Fibroblast of peridontal ligament (primary cell): ENCODE data around the gene CELSR2.

Source experiments
- DNase-seq: peaks from one replicate; pipeline ENCODE4 v3.0.0-alpha.2; 2010; ENCODE audit errors: extremely low read depth

CELSR2 gene

DNA sequence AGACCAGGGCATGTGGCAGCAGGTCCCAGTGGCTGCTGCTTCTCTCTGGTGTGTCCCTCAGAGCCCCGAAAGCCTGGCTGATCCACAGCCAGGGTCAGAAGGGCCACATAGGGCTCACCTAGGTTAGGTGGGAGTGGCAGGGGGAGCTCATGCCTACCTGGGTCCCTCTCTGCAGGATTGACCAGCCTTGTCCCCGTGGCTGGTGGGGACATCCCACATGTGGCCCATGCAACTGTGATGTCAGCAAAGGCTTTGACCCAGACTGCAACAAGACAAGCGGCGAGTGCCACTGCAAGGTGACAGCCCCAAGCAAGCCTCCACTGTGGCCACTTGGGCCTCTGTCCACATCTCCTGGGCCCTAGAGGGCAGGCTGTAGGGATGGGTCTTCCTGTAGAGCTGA, 15.7 kb downstream of the CELSR2 start:
- no peak for DNase-seq

DNA sequence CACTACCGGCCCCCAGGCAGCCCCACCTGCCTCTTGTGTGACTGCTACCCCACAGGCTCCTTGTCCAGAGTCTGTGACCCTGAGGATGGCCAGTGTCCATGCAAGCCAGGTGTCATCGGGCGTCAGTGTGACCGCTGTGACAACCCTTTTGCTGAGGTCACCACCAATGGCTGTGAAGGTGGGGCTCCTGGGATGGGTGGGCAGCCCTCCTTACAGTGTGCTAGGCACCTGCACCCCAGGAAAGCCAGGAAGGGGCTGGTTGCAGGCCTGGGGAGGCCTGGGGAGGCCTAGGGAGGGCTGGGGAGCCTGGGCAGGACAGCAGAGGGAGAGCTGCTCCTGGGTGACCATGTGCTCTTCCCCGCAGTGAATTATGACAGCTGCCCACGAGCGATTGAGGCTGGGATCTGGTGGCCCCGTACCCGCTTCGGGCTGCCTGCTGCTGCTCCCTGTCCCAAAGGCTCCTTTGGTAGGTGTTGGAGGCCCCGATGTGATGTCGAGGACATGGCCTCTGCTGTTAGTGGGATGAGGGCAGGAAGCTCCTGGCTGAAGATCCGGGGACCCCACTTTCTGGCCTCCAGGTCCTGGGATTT, 16.5 kb downstream of the CELSR2 start:
- DNase-seq: no peak

GRCh38 chr1:109266965-109267364, 17.6 kb downstream of the CELSR2 start:
- peak; percentile 52 for DNase-seq

GRCh38 chr1:109267743-109268300, 18.5 kb downstream of the CELSR2 start:
- no peak for DNase-seq

DNA sequence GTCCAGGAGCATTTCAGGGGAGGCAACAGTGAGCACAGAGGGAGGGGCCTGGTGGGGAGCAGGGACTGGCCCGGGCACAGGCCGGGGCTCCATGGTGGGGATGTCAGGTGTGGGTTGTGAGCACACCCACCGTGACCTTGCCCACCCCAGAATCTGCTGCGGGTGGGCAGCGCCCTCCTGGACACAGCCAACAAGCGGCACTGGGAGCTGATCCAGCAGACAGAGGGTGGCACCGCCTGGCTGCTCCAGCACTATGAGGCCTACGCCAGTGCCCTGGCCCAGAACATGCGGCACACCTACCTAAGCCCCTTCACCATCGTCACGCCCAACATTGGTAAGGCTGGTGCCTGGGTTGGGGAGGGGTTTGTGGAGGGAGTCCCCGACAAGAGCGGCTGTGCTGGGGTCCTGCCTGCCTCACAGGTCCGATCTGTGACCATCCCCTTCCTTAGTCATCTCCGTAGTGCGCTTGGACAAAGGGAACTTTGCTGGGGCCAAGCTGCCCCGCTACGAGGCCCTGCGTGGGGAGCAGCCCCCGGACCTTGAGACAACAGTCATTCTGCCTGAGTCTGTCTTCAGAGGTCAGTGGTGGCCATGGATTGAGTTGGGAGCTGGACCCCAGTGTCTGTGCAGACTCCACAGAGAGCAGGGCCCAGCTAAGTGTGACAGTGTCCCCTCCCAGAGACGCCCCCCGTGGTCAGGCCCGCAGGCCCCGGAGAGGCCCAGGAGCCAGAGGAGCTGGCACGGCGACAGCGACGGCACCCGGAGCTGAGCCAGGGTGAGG, 19.3 kb downstream of the CELSR2 start:
- no peak for DNase-seq

DNA sequence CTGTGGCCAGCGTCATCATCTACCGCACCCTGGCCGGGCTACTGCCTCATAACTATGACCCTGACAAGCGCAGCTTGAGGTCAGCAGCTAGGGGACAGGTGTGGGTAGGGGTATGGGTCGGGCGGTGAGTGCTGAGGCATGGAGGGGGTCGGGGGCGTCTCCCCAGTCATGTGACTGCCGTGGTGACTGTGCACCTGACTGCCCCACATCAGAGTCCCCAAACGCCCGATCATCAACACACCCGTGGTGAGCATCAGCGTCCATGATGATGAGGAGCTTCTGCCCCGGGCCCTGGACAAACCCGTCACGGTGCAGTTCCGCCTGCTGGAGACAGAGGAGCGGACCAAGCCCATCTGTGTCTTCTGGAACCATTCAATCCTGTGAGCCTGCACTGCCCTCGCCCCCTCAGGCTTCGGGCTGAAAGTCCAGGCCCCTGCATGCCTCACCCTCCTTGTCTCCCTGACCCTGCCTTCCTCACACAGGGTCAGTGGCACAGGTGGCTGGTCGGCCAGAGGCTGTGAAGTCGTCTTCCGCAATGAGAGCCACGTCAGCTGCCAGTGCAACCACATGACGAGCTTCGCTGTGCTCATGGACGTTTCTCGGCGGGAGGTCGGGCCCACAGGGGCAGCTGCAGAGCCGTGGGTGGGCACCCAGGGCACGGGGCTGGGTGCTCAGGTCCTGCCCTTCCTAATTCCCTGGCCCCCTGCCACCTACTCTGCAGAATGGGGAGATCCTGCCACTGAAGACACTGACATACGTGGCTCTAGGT, 20.1 kb downstream of the CELSR2 start:
- DNase-seq: no peak

DNA sequence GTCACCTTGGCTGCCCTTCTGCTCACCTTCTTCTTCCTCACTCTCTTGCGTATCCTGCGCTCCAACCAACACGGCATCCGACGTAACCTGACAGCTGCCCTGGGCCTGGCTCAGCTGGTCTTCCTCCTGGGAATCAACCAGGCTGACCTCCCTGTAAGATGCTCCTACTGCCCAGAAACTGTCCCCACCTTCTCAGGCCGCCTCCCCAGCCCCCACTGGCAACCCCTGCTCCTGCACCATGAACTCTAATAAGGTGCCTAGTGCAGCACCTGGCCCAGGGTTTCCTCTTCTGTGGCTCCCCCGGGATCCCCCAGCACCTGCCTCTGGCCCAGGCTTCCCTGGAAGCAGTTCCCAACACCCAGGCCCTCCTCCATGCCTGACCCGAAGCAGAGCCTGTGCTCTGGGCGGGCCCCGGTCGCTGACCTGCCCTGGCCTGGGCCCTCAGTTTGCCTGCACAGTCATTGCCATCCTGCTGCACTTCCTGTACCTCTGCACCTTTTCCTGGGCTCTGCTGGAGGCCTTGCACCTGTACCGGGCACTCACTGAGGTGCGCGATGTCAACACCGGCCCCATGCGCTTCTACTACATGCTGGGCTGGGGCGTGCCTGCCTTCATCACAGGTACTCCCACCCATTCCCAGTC, 20.8 kb downstream of the CELSR2 start:
- no peak for DNase-seq

- DNase-seq: no peak
Observed at GRCh38 chr1:109270623-109271317, 21.4 kb downstream of the CELSR2 start.

- DNase-seq: no peak
Observed at GRCh38 chr1:109271458-109271857, 22.1 kb downstream of the CELSR2 start.

GRCh38 chr1:109272021-109272799, 22.9 kb downstream of the CELSR2 start:
- no peak for DNase-seq

DNA sequence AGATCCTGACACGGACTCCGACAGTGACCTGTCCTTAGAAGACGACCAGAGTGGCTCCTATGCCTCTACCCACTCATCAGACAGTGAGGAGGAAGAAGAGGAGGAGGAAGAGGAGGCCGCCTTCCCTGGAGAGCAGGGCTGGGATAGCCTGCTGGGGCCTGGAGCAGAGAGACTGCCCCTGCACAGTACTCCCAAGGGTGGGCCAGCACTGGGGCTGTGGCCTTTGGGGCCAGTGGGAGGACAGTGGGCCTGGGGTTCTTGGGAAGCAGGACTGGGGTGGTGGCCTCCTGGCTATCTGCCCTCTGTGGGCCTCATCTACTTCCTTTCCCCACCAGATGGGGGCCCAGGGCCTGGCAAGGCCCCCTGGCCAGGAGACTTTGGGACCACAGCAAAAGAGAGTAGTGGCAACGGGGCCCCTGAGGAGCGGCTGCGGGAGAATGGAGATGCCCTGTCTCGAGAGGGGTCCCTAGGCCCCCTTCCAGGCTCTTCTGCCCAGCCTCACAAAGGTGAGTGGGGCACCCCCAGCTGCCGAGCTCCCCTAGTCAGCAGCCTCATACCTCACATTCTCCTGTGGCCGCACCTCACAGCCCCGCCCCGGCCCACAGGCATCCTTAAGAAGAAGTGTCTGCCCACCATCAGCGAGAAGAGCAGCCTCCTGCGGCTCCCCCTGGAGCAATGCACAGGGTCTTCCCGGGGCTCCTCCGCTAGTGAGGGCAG, 23.6 kb downstream of the CELSR2 start:
- DNase-seq: no peak

- no peak for DNase-seq
Observed at GRCh38 chr1:109273570-109274288, 24.4 kb downstream of the CELSR2 start.

DNA sequence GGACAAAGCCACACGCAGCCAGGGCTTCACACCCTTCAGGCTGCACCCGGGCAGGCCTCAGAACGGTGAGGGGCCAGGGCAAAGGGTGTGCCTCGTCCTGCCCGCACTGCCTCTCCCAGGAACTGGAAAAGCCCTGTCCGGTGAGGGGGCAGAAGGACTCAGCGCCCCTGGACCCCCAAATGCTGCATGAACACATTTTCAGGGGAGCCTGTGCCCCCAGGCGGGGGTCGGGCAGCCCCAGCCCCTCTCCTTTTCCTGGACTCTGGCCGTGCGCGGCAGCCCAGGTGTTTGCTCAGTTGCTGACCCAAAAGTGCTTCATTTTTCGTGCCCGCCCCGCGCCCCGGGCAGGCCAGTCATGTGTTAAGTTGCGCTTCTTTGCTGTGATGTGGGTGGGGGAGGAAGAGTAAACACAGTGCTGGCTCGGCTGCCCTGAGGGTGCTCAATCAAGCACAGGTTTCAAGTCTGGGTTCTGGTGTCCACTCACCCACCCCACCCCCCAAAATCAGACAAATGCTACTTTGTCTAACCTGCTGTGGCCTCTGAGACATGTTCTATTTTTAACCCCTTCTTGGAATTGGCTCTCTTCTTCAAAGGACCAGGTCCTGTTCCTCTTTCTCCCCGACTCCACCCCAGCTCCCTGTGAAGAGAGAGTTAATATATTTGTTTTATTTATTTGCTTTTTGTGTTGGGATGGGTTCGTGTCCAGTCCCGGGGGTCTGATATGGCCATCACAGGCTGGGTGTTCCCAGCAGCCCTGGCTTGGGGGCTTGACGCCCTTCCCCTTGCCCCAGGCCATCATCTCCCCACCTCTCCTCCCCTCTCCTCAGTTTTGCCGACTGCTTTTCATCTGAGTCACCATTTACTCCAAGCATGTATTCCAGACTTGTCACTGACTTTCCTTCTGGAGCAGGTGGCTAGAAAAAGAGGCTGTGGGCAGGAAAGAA, 25.5 kb downstream of the CELSR2 start:
- DNase-seq: no peak

DNA sequence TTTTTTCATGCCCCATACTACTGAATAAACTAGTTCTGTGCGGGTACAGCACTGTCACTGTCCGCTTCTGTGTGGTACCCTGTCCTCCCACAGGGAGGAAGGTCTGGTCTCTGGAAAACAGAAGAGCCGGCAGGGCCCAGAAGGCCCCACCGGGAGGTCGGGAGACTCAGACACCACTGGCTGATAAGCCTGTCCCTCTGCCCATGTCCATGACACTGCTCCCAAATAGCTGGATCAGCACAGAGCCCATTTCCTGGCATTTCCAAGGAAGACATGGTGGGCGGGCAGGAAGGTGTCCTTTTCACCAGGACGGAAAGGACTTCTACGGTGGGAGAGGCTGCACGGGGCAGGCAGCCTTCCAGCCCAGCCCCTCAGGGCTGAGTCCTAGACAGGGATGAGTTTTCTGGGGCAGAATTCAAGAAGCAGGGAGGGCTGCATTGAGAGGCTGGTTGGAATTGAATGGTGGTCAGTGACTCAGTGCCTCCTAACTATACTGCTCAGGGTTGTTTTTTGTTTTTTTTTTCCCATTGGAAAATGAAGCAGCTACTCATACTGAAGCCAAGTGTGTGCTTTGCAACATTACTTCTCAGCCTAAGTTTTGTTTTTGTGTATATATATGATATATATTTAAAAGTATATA, 26.5 kb downstream of the CELSR2 start:
- peak; percentile 69 for DNase-seq

DNA sequence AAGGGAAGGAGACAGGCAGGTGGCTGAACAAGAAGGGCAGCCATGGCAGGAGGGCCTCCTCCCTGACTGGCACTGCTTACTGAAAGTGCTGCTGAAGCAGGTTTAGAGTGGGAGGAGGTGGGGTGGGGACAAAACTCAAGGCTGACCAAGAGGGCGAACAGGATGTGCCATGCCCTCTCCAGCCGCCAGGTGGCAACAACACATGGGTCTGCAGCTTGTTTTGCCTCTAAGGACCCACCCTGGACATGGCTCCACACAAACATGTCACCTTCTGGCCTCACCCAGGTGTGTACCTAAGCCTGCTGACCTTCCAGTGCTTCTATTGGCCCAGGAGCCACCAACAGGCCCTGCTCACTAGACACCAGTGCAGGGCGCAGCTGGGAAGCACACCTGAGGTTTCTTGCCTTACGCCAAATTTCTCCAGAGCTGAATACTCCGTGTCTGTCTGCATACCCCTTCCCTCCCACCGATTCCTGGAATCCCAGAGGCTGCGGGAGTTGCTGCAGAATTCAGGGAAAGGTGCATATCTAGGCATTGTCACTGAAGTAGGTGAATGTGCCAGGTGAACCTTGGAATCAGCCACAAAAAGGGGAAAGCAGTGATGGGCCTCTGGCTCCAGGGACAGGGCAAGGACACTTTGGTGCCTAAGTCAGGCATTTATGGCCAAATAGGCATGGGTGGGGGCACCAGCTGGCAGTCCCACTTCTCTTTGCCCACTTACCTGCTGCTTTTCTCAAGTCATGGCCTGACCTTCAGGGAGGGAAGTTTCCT, 28.3 kb downstream of the CELSR2 start:
- DNase-seq: peak; percentile 64

DNA sequence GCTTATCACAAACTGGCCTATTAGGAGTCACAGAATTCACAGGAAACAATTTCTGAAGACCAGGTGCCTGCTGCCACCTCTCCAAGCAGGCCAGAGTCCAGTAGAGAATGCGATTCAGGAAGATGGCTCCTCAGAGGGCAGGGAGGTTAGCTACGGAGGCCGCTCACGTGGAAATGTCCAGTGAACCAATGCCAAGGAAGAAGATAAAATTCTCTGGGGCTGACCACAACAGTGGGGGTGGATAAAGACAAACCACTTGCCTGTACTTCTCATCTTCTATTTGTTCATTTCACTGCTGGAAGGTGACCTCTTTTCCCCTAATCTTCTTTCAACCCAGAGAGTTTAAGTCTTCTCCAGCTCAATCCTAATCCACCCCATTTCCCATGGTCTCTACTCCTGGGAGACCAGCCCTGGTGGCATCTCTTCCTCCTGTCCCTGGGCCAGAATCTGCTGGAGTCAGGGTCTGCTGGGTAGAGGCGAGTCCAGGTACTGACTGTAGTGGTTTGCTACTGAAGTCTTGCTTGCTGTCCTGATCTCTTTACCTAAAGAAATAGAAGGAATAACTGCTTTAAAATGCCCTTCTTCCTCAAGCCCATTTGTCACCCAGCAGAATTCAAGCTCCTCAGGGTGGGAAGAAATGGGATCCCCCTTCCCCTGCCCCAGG, 30.4 kb downstream of the CELSR2 start:
- DNase-seq: no peak
